Measurements from ENCODE around the gene CASP8. TPM values are rescaled to one million over a fixed set of nuclear protein-coding genes. Genes with fewer than 3 reads are reported as not detected.
A peak's percentile ranks its signal among the peaks of the same experiment; 100 is the strongest.

The CASP8 gene
- 2.8 TPM for total RNA-seq
- long read RNA-seq, partial matches to known transcripts: 0 of 4 reads
- long read RNA-seq, other reads (novel, unspliced or antisense): 4 of 4 reads

GRCh38 chr2:201260302-201260800 lies at the start of gene CASP8:
Gene CASP8 (plus strand): TSS chr2:201260536. CDS start chr2:201266487, 5,951 bp downstream.
- ATAC-seq (ENCODE audit: poor library complexity) (peak; percentile 45), DNase-seq (peak; percentile 58)
- intact Hi-C loops (cut with DNase I): no loop called here

- ATAC-seq (ENCODE audit: poor library complexity) (no peak), DNase-seq (no peak)
- intact Hi-C loops (cut with DNase I): no loop called here
Observed at GRCh38 chr2:201215963-201216362, 44.4 kb upstream of the CASP8 start.

GRCh38 chr2:201216918-201217317 lies 43.4 kb upstream of the CASP8 start:
- no peak for DNase-seq
- intact Hi-C loops (cut with DNase I): no loop called here
- no peak for ATAC-seq (ENCODE audit: poor library complexity)

GRCh38 chr2:201218780-201219179 lies 41.6 kb upstream of the CASP8 start:
- DNase-seq (no peak), ATAC-seq (ENCODE audit: poor library complexity) (no peak)
- intact Hi-C loops (cut with DNase I): no loop called here

GRCh38 chr2:201219328-201220096 lies 40.8 kb upstream of the CASP8 start:
- DNase-seq (no peak), ATAC-seq (ENCODE audit: poor library complexity) (no peak)
- intact Hi-C loops (cut with DNase I): no loop called here

GRCh38 chr2:201220102-201220570 lies 40.2 kb upstream of the CASP8 start:
- ATAC-seq (ENCODE audit: poor library complexity): peak; percentile 76
- intact Hi-C loops (cut with DNase I): no loop called here

GRCh38 chr2:201223089-201224073 lies 37.0 kb upstream of the CASP8 start:
- intact Hi-C loops (cut with DNase I): no loop called here
- ATAC-seq (ENCODE audit: poor library complexity) (no peak), DNase-seq (no peak)

More at GRCh38 chr2:201220102-201220570, 40.2 kb upstream of the CASP8 start:
- DNase-seq: no peak

- intact Hi-C loops (cut with DNase I): no loop called here
- ATAC-seq (ENCODE audit: poor library complexity) (no peak), DNase-seq (no peak)
Observed at GRCh38 chr2:201228271-201228911, 31.9 kb upstream of the CASP8 start.

- no peak for ATAC-seq (ENCODE audit: poor library complexity)
- intact Hi-C loops (cut with DNase I): no loop called here
- no peak for DNase-seq
Observed at GRCh38 chr2:201228912-201229290, 31.4 kb upstream of the CASP8 start.

- ATAC-seq (ENCODE audit: poor library complexity) (peak; percentile 88), DNase-seq (peak; percentile 86)
- intact Hi-C loops (cut with DNase I): loop anchor here (5.0 kb wide), 1 partner anchor 45 kb away; no protein-coding TSS in a partner anchor
Observed at GRCh38 chr2:201231781-201232466, 28.4 kb upstream of the CASP8 start.

- intact Hi-C loops (cut with DNase I): loop anchor here (5.0 kb wide), 1 partner anchor 45 kb away; no protein-coding TSS in a partner anchor
- ATAC-seq (ENCODE audit: poor library complexity) (no peak), DNase-seq (no peak)
Observed at GRCh38 chr2:201232467-201232815, 27.9 kb upstream of the CASP8 start.

GRCh38 chr2:201233192-201233811 lies 27.0 kb upstream of the CASP8 start:
- ATAC-seq (ENCODE audit: poor library complexity) (peak; percentile 63), DNase-seq (peak; percentile 74)
- intact Hi-C loops (cut with DNase I): loop anchor here (5.0 kb wide), 1 partner anchor 46 kb away; no protein-coding TSS in a partner anchor

GRCh38 chr2:201233812-201234662 lies 26.3 kb upstream of the CASP8 start:
- no peak for ATAC-seq (ENCODE audit: poor library complexity)
- intact Hi-C loops (cut with DNase I): loop anchor here (5.0 kb wide), 1 partner anchor 47 kb away; no protein-coding TSS in a partner anchor
- no peak for DNase-seq

GRCh38 chr2:201234663-201235135 lies 25.6 kb upstream of the CASP8 start:
- intact Hi-C loops (cut with DNase I): loop anchor here (5.0 kb wide), 1 partner anchor 47 kb away; no protein-coding TSS in a partner anchor
- ATAC-seq (ENCODE audit: poor library complexity): no peak
- no peak for DNase-seq

GRCh38 chr2:201235860-201236811 lies 24.2 kb upstream of the CASP8 start:
- intact Hi-C loops (cut with DNase I): no loop called here
- ATAC-seq (ENCODE audit: poor library complexity) (peak; percentile 60), DNase-seq (peak; percentile 74)

Data from Right ventricle myocardium superior (tissue), 1 donor.